IMR-90 (cell line): ENCODE data around the gene TTC31. TPM values are rescaled to one million over a fixed set of nuclear protein-coding genes. Genes with fewer than 3 reads are reported as not detected.

Experiments used
- ATAC-seq: fragments of 200-7000 bp; cut with Tn5 transposase; 2 replicates; pipeline ENCODE4 v1.9.1; 2020; ENCODE audit warnings: low read depth, mild to moderate bottlenecking, moderate library complexity
- BruUV-seq: library from RNA; stranded (reverse); fragments of 400-500 nt; replicated peaks from 2 replicates; lab custom pipeline; 2021; lab: Mats Ljungman, UMichigan
- CTCF ChIA-PET: fragments of 300-600 bp; formaldehyde crosslinking; extraction: SDS; loops from one replicate; lab custom pipeline; 2021; ENCODE audit warnings: antibody characterized with exemption; lab: Yijun Ruan, JAX
- POLR2A ChIA-PET: fragments of 300-600 bp; sonication (Branson Sonifier 250); formaldehyde crosslinking; loops from one replicate; lab custom pipeline; 2022; ENCODE audit warnings: antibody characterized with exemption; ENCODE audit not compliant: unreplicated experiment; lab: Charles Lee
- DNase-seq: peaks from one replicate; pipeline ENCODE4 v3.0.0; 2013
- H2AFZ ChIP-seq: replicated peaks from 2 replicates; pipeline ENCODE3; 2013; ENCODE audit warnings: low read length, mild to moderate bottlenecking; ENCODE audit not compliant: poor library complexity
- H2AK5ac ChIP-seq: 2 replicates; pipeline ENCODE4 v1.6.1; 2013; ENCODE audit warnings: low read depth, low read length, inconsistent platforms
- H2AK9ac ChIP-seq: replicated peaks from 2 replicates; pipeline ENCODE3; 2013; ENCODE audit warnings: mild to moderate bottlenecking, low read depth, low read length, moderate library complexity; ENCODE audit not compliant: poor library complexity
- H2BK120ac ChIP-seq: 2 replicates; pipeline ENCODE4 v1.6.1; 2013; ENCODE audit warnings: low read depth, low read length, inconsistent platforms
- H2BK15ac ChIP-seq: 3 replicates; pipeline ENCODE4 v1.6.1; 2013; ENCODE audit warnings: low read depth, low read length, inconsistent platforms
- H2BK20ac ChIP-seq: 2 replicates; pipeline ENCODE4 v1.6.1; 2013; ENCODE audit warnings: low read depth, mild to moderate bottlenecking, inconsistent platforms, low read length, moderate library complexity
- H2BK5ac ChIP-seq: 2 replicates; pipeline ENCODE4 v1.6.1; 2013; ENCODE audit warnings: mild to moderate bottlenecking, low read depth, low read length, inconsistent platforms; ENCODE audit not compliant: poor library complexity, severe bottlenecking
- H3K14ac ChIP-seq: replicated peaks from 2 replicates; pipeline ENCODE4 v1.6.1; 2013; ENCODE audit warnings: low read depth, low read length, inconsistent platforms
- H3K18ac ChIP-seq: 2 replicates; pipeline ENCODE4 v1.6.1; 2013; ENCODE audit warnings: low read depth, low read length, control low read depth
- H3K23ac ChIP-seq: 2 replicates; pipeline ENCODE4 v1.6.1; 2013; ENCODE audit warnings: low read depth, low read length, inconsistent platforms
- H3K27ac ChIP-seq: 2 replicates; pipeline ENCODE4 v1.5.1; 2013; ENCODE audit warnings: mild to moderate bottlenecking, control low read depth, low read length; ENCODE audit not compliant: insufficient read depth
- H3K27me3 ChIP-seq: 2 replicates; pipeline ENCODE4 v1.6.1; 2013; ENCODE audit warnings: low read length; ENCODE audit not compliant: control insufficient read depth, insufficient read depth
- H3K36me3 ChIP-seq: 2 replicates; pipeline ENCODE4 v1.6.1; 2013; ENCODE audit warnings: low read length, mixed read lengths; ENCODE audit not compliant: control insufficient read depth, insufficient read depth
- H3K4ac ChIP-seq: 2 replicates; pipeline ENCODE4 v1.6.1; 2013; ENCODE audit warnings: low read depth, low read length, inconsistent platforms
- H3K4me1 ChIP-seq: 2 replicates; pipeline ENCODE4 v1.6.1; 2013; ENCODE audit warnings: low read length, mixed read lengths; ENCODE audit not compliant: control insufficient read depth, insufficient read depth
- H3K4me2 ChIP-seq: 2 replicates; pipeline ENCODE4 v1.6.1; 2013; ENCODE audit warnings: low read depth, mild to moderate bottlenecking, control low read depth, low read length, moderate library complexity
- H3K4me3 ChIP-seq: 2 replicates; pipeline ENCODE4 v1.5.1; 2013; ENCODE audit warnings: low read depth, mild to moderate bottlenecking, control low read depth, low read length, moderate library complexity; ENCODE audit not compliant: insufficient read depth
- H3K56ac ChIP-seq: 2 replicates; pipeline ENCODE4 v1.6.1; 2013; ENCODE audit warnings: low read length, inconsistent platforms; ENCODE audit not compliant: insufficient read depth; ENCODE audit errors: extremely low read depth
- H3K79me1 ChIP-seq, 2 experiments: 2 replicates each; pipeline ENCODE4 v1.6.1; 2013; ENCODE audit warnings: low read length in 2 of 2, inconsistent platforms in 1 of 2, low read depth in 1 of 2
- H3K9ac ChIP-seq: 2 replicates; pipeline ENCODE4 v1.6.1; 2013; ENCODE audit warnings: low read depth, low read length, control low read depth
- H3K9me1 ChIP-seq: 2 replicates; pipeline ENCODE4 v1.6.1; 2013; ENCODE audit warnings: low read length, inconsistent platforms; ENCODE audit not compliant: insufficient read depth
- H3K9me3 ChIP-seq: 2 replicates; pipeline ENCODE4 v1.6.1; 2013; ENCODE audit warnings: low read length; ENCODE audit not compliant: control insufficient read depth, insufficient read depth
- H4K20me1 ChIP-seq: 2 replicates; pipeline ENCODE4 v1.6.1; 2013; ENCODE audit warnings: low read length, inconsistent platforms; ENCODE audit not compliant: insufficient read depth
- H4K5ac ChIP-seq: 2 replicates; pipeline ENCODE4 v1.6.1; 2013; ENCODE audit warnings: mild to moderate bottlenecking, low read depth, low read length, control low read depth
- H4K8ac ChIP-seq, 2 experiments: 2 replicates each; pipeline ENCODE4 v1.6.1; 2013; ENCODE audit warnings: low read depth in 2 of 2, low read length in 2 of 2, control low read depth in 1 of 2, inconsistent platforms in 1 of 2
- H4K91ac ChIP-seq: 2 replicates; pipeline ENCODE4 v1.6.1; 2013; ENCODE audit warnings: low read depth, low read length, inconsistent platforms; ENCODE audit not compliant: insufficient read depth
- RCOR1 ChIP-seq: IDR thresholded peaks from 2 replicates; pipeline ENCODE4 v1.6.1; 2012; ENCODE audit warnings: mild to moderate bottlenecking, low read length, improper control_type of control experiment; ENCODE audit not compliant: insufficient replicate concordance
- dilution Hi-C: fragments of 300-500 bp; cut with HindIII; formaldehyde crosslinking; loops from one replicate; pipeline ENCODE4 v1.14.3; 2018; ENCODE audit warnings: low sequenced_read_pairs; ENCODE audit not compliant: unreplicated experiment
- in situ Hi-C: fragments of 300-500 bp; cut with MboI; formaldehyde crosslinking; loops from 3 replicates; pipeline ENCODE4 v1.14.3; 2019; ENCODE audit warnings: low sequenced_read_pairs, inconsistent platforms, mixed read lengths
- intact Hi-C: fragments of 100-400 bp; cut with micrococcal nuclease; formaldehyde crosslinking; loops from 2 replicates; pipeline ENCODE4 v1.10.0; 2022
- polyA plus RNA-seq, 3 experiments: library from polyadenylated mRNA; depleted of rRNA; stranded (reverse); fragments of >200 nt; gene quantifications; 2 replicates each; pipeline ENCODE4 v1.2.3, GENCODE V29; 2012; ENCODE audit warnings: low replicate concordance in 1 of 3
- total RNA-seq: library from RNA; depleted of rRNA; stranded (reverse); fragments of >200 nt; gene quantifications from 2 replicates; pipeline ENCODE4 v1.2.3, GENCODE V29; 2012

TTC31 gene
- total and polyA plus RNA-seq, 2 of the 4 experiments (the other 2 are of a cell fraction): 6.3 to 18.8 TPM

- H3K79me1 ChIP-seq: peaks cover 3 to 25% of the 10 kb centered on the region in 2 experiments; a peak in 3 of 4 replicates
- no peak overlapping the region for H4K5ac ChIP-seq
- H2BK120ac ChIP-seq: no peak overlapping the region
- ATAC-seq (no peak), DNase-seq (no peak)
- no peak overlapping the region for H3K27ac ChIP-seq
- no peak overlapping the region for H3K4ac ChIP-seq
- H4K20me1 ChIP-seq: no peaks in the 10 kb centered on the region
- dilution Hi-C loops (no loop called here), in situ Hi-C loops (no loop called here), intact Hi-C loops (no loop called here)
- BruUV-seq: no TSS peak
- TF ChIP-seq RCOR1: no peak
- no peak overlapping the region for H3K23ac ChIP-seq
- peaks cover 38% of the 10 kb centered on the region for H3K27me3 ChIP-seq
- H3K9me1 ChIP-seq: no peaks in the 10 kb centered on the region; the same call in 1 of the 2 replicates
- POLR2A ChIA-PET: no interaction called here
- H3K18ac ChIP-seq: no peak overlapping the region
- no peak overlapping the region for H4K8ac ChIP-seq
- no peak overlapping the region for H2AFZ ChIP-seq
- H2BK20ac ChIP-seq: no peak overlapping the region
- peaks cover 10% of the 10 kb centered on the region for H3K36me3 ChIP-seq
- no peak overlapping the region for H3K56ac ChIP-seq
- no peak overlapping the region for H3K9ac ChIP-seq
- no peak overlapping the region for H3K14ac ChIP-seq
- no peak overlapping the region for H3K4me2 ChIP-seq
- peaks cover 15% of the 10 kb centered on the region for H3K4me1 ChIP-seq
- CTCF ChIA-PET: interaction anchor here (0.6 kb wide), 1 partner anchor 12 kb away, joined by 3 read pairs; no protein-coding TSS in a partner anchor
- H4K91ac ChIP-seq: no peak overlapping the region
- no peak overlapping the region for H3K4me3 ChIP-seq
- H2BK15ac ChIP-seq: no peak overlapping the region
- H2AK9ac ChIP-seq: no peak overlapping the region
- H2BK5ac ChIP-seq: no peak overlapping the region
- H2AK5ac ChIP-seq: no peak overlapping the region
- no peaks in the 10 kb centered on the region for H3K9me3 ChIP-seq
Measured at GRCh38 chr2:74500578-74500946, 17.7 kb downstream of the TTC31 start.
